PC-9 (cell line): ENCODE data around the gene ADCY2.

Experiments used
- CTCF ChIP-seq: fragments of 200-600 bp; sonication (generic); conservative IDR thresholded peaks from 2 replicates; pipeline ENCODE4 v1.6.1; 2017; ENCODE audit warnings: mixed run types, antibody characterized with exemption, mild to moderate bottlenecking, moderate library complexity
- EZH2 ChIP-seq: fragments of 200-600 bp; sonication (generic); IDR thresholded peaks from 2 replicates; pipeline ENCODE4 v1.8.0; 2017; ENCODE audit warnings: antibody characterized with exemption, low read depth

- TF ChIP-seq CTCF (no peak), EZH2 (no peak)
Measured at GRCh38 chr5:7565559-7565958, 169.6 kb downstream of the ADCY2 start.
